Mucosa of stomach (tissue), 1 donor: ENCODE results near the gene PCK2.
A peak's percentile ranks its signal among the peaks of the same experiment; 100 is the strongest.

Experiments
- H3K27me3 ChIP-seq: one replicate; pipeline ENCODE4 v1.7.0; 2013; ENCODE audit warnings: mild to moderate bottlenecking, low read length; ENCODE audit not compliant: control insufficient read depth, insufficient read depth
- H3K36me3 ChIP-seq: one replicate; pipeline ENCODE4 v1.7.0; 2013; ENCODE audit warnings: low read length; ENCODE audit not compliant: control insufficient read depth, insufficient read depth
- H3K4me1 ChIP-seq: one replicate; pipeline ENCODE4 v1.7.0; 2013; ENCODE audit warnings: mild to moderate bottlenecking, low read length; ENCODE audit not compliant: control insufficient read depth, insufficient read depth
- H3K4me3 ChIP-seq: one replicate; pipeline ENCODE4 v1.7.0; 2013; ENCODE audit warnings: low read length
- H3K9ac ChIP-seq: one replicate; pipeline ENCODE4 v1.7.0; 2013; ENCODE audit warnings: mild to moderate bottlenecking, low read length, moderate library complexity
- H3K9me3 ChIP-seq: one replicate; pipeline ENCODE4 v1.7.0; 2013; ENCODE audit warnings: mild to moderate bottlenecking, low read length, moderate library complexity; ENCODE audit not compliant: control insufficient read depth
- donor health status: Pancreatic carcinoma.

PCK2 gene

DNA sequence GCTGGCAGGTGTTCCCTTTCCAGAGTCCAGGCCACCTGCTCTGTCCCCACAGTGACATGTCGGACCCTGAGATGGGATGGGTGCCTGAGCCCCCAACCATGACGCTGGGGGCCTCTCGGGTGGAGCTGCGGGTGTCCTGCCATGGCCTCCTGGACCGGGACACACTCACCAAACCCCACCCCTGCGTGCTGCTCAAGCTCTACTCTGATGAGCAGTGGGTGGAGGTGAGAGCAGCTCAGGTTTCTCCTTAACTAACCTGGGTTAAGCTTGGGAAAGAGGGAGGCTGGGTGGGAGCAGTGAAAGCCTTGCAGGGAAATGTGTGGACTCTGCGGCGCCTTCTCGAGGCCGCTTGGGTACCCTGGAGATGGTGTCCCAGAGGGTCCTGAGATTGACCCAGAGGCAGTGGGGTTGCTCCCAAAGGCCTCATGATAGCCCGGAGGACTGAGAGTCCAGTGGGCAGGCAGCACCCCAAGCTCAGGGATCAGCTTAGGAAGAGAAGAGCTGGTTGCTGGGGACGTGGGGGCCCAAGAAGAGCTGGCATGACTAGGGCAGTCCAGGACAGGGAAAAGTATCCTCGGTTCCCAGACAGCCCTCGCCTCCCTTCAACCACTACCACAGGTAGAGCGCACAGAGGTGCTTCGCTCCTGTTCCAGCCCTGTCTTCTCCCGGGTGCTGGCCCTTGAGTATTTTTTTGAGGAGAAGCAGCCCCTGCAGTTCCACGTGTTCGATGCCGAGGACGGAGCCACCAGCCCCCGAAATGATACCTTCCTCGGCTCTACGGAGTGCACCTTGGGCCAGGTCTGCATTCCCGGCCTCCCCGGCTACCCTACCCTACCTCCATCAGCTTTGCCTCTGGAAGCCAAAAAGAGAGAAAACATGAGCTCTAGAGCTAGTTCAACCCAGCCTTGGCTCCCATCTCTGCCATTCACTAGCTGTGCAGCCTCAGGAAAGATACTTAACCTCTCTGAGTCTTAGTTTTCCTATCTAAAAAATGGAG, 20.9 kb upstream of the PCK2 start:
- H3K9ac ChIP-seq = no peak overlapping the region
- no peaks in the 10 kb centered on the region for H3K9me3 ChIP-seq
- H3K4me1 ChIP-seq = peaks cover 37% of the 10 kb centered on the region
- no peaks in the 10 kb centered on the region for H3K36me3 ChIP-seq
- H3K4me3 ChIP-seq = no peak overlapping the region
- H3K27me3 ChIP-seq = peaks cover 16% of the 10 kb centered on the region

DNA sequence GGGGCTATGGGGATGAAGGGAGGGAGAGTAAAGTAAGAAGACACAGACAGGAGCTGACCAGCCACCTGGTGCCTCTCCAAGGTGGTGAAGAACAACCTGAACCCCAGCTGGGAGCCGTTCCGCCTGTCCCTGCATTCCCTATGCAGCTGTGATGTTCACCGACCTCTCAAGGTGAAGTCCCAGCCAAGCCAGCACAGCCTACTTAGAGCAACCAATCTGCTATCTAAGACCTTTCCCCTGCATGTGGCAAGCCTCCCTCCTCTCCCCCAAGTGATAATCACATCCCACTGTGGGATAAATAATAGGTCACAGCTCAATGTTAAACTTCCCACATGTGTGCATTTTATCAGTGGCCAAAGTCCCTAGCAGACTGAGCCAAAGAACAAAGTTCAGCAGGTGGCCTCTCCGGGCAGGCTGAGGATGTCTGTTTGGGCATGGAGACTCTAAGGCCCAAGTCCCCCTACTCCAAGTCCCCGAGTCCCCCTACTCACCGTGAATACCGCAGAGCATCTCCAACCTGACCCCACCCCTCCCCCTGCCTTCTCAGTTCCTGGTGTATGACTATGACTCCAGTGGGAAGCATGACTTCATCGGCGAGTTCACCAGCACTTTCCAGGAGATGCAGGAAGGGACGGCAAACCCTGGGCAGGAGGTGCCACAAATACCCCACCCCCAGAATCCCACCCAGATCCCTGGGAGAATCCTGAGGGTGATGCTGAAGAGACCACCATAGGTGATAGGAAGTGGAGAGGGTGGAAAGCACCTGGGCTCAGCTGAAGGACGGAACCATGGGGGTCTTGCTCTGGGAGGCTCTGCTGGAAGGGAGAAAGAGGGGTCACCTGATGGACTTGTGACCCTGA, 19.3 kb upstream of the PCK2 start:
- Histone ChIP-seq H3K36me3 (no peaks in the 10 kb centered on the region), H3K4me1 (peaks cover 37% of the 10 kb centered on the region), H3K9ac (no peak overlapping the region), H3K27me3 (peaks cover 16% of the 10 kb centered on the region), H3K9me3 (no peaks in the 10 kb centered on the region), H3K4me3 (no peak overlapping the region)

DNA sequence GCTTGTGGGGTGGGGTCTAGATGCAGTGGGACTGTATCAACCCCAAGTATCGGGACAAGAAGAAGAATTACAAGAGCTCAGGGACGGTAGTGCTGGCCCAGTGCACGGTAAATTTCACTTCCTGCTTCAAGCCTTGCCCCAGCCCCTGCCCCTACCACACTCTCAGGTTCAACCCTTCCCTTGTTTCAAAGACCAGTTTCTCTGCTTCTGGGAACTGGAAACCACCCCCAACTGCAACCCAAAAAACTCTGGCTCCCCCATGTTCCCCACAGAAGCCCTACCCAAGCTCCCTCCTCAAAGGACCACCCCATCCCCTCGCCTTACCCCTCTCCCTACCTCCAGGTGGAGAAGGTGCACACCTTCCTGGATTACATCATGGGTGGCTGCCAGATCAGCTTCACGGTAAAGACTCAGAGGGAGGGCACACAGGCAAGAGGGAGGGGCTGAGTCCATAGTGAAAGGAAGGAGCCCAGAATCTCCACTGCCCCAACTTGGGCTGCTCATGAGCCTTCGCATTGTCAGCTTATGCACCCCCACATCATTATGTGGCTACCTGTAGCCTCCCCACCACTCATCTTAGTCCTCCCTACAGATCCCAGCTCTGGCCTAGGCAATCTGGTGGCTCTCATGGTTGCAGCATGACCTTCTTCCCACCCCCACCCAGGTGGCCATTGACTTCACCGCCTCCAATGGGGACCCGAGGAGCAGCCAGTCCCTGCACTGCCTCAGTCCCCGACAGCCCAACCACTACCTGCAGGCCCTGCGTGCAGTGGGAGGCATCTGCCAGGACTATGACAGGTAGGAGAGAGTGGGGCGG, 18.4 kb upstream of the PCK2 start:
- Histone ChIP-seq H3K4me1 (peaks cover 41% of the 10 kb centered on the region), H3K36me3 (no peaks in the 10 kb centered on the region), H3K4me3 (no peak overlapping the region), H3K9ac (no peak overlapping the region), H3K9me3 (no peaks in the 10 kb centered on the region), H3K27me3 (peaks cover 16% of the 10 kb centered on the region)

DNA sequence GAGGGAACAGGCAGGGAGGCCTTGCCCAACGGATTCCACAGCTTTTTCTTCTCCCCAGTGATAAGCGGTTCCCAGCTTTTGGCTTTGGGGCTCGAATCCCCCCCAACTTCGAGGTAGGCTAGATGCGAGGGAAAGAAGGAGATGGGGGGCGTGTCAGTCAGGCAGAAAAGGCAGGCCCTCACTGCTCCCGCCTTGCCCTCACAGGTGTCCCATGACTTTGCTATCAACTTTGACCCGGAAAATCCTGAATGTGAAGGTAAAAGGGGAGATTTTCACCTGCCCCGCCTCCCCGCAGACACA, 17.9 kb upstream of the PCK2 start:
- H3K36me3 ChIP-seq = no peaks in the 10 kb centered on the region
- H3K9me3 ChIP-seq = no peaks in the 10 kb centered on the region
- H3K4me1 ChIP-seq = peaks cover 44% of the 10 kb centered on the region
- H3K4me3 ChIP-seq = no peak overlapping the region
- peaks cover 16% of the 10 kb centered on the region for H3K27me3 ChIP-seq
- no peak overlapping the region for H3K9ac ChIP-seq

DNA sequence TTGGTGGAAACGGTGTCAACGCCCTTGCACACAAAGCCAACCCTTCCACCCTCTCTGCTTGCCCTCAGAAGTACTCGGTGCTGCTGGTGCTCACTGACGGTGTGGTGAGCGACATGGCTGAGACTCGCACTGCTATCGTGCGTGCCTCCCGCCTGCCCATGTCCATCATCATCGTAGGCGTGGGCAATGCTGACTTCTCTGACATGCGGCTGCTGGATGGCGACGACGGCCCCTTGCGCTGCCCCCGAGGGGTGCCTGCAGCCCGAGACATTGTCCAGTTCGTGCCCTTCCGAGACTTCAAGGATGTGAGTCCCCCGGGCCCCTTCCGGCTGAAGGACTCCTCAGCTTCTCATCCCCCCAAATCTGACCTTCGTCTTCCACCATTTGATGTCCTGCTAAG, 17.0 kb upstream of the PCK2 start:
- Histone ChIP-seq H3K4me3 (no peak overlapping the region), H3K9me3 (no peaks in the 10 kb centered on the region), H3K4me1 (peaks cover 38% of the 10 kb centered on the region), H3K27me3 (peaks cover 10% of the 10 kb centered on the region), H3K36me3 (no peaks in the 10 kb centered on the region), H3K9ac (no peak overlapping the region)

DNA sequence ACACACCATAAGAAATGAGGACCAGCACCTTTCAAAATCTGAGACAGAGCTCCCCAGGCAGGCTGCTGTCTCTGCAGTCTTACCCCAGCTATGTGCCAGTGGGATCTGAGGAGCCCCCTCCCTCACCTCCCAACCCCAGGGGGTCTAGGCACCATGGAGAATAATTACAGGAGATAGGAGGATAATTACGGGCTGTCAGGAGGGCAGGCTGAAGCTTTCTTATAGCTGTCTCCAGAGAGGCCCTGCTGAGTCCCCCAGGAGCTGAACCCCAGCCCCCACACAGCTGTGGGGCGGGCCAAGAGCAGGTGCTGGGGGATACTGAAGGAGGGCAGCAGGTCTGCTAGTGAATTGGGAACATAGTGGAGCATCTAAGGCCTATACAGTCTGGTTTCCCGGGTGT, 16.0 kb upstream of the PCK2 start:
- peaks cover 1% of the 10 kb centered on the region for H3K27me3 ChIP-seq
- H3K9me3 ChIP-seq = no peaks in the 10 kb centered on the region
- H3K4me3 ChIP-seq = no peak overlapping the region
- peaks cover 32% of the 10 kb centered on the region for H3K4me1 ChIP-seq
- H3K36me3 ChIP-seq = no peaks in the 10 kb centered on the region
- no peak overlapping the region for H3K9ac ChIP-seq

DNA sequence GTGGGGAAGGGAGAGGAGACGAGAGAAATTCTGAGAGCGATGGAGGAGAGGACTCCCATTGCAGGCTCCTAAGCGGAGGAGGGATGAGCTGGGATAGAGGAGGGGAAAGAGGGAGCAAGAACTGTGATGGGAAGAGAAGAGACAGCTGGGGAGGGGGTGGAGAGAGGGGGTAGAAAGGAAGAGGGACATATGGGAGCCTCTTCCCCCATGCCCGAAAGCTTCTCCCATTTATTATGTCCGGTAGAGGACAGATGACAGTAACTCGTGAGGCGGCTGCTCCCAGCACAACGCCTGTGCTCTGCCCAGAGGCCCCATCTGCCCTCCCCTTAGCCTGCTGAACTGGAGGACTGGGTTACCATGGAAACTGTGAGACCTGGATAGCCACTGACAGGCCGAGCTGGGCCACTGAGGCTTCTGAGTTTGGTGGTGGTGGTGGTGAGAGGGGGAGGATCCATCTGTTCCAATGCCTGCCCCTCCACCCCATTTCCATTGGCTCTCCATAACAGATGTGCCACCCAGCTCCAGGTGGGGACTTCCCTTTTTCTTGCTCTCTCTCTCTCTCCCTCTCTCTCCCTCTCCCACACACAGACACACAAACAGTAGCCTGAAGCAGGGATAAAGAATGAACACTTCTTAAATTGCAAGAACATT, 14.5 kb upstream of the PCK2 start:
- Histone ChIP-seq H3K9me3 (no peaks in the 10 kb centered on the region), H3K4me1 (peaks cover 22% of the 10 kb centered on the region), H3K4me3 (no peak overlapping the region), H3K36me3 (no peaks in the 10 kb centered on the region), H3K9ac (no peak overlapping the region), H3K27me3 (no peaks in the 10 kb centered on the region)

DNA sequence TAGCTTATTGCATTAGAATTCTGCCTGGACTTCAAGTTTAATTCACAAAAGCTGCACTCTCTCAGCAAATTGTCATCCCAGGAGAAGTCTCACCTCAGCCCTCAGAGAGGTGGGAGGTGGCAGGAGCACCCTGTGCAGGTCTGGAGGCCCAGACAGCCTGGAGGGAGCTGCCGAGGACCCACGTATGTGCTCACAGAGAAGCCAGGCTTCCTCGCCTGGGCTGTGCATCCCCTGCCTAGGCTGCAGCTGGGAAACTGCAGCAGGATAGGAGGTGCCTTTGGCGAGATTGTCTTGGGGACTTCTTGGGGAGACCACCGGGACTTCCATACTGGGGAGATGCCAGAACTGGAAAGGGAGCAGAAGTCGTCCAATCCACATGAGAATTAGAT, 14.0 kb upstream of the PCK2 start:
- no peak overlapping the region for H3K9ac ChIP-seq
- no peaks in the 10 kb centered on the region for H3K36me3 ChIP-seq
- H3K9me3 ChIP-seq = no peaks in the 10 kb centered on the region
- no peaks in the 10 kb centered on the region for H3K27me3 ChIP-seq
- peaks cover 17% of the 10 kb centered on the region for H3K4me1 ChIP-seq
- no peak overlapping the region for H3K4me3 ChIP-seq

DNA sequence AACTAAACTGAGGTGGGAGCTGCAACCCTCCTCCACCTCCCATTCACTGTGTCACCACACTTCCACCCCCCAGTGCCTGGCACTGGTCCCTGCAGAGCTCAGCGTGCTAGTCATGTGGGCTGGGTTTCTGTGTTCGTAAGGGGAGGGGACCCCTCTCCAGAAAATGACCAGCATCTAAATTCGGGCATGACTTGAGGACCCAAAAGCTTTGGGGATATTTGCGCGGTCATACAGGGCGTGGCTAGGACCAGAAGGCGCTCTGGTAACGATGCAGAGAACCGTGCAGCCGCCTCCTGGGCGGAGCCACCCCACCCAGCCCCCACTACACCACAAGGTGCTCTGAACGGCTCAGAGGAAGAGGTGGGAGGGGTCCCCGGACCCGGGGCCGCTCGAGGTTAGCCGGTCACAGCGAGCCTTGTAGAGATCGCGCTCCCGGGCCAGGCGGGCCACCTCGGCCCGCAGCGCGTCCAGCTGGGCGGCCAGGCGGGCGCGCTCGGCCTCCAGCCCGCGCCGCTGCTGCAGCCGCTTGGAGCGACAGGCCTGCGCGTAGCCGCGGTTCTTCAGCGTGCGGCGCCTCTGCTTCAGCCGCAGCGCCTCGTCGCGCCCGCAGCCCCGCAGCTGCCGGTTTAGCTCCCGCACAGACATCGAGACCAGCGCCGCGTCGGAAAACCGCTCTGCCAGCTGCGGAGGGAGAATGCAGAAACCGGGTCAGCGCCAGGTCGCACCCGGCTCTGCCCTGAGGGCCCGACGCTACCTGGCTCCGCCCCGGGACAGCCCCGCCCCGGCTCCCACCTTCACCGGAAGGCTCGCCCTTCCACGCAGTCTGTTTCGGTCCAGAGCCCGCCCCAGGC, 13.0 kb upstream of the PCK2 start:
- H3K9me3 ChIP-seq = no peaks in the 10 kb centered on the region
- H3K27me3 ChIP-seq = no peaks in the 10 kb centered on the region
- peak overlapping the region; percentile 25 for H3K4me3 ChIP-seq
- no peaks in the 10 kb centered on the region for H3K36me3 ChIP-seq
- peak overlapping the region; percentile 62 for H3K9ac ChIP-seq
- peaks cover 7% of the 10 kb centered on the region for H3K4me1 ChIP-seq

DNA sequence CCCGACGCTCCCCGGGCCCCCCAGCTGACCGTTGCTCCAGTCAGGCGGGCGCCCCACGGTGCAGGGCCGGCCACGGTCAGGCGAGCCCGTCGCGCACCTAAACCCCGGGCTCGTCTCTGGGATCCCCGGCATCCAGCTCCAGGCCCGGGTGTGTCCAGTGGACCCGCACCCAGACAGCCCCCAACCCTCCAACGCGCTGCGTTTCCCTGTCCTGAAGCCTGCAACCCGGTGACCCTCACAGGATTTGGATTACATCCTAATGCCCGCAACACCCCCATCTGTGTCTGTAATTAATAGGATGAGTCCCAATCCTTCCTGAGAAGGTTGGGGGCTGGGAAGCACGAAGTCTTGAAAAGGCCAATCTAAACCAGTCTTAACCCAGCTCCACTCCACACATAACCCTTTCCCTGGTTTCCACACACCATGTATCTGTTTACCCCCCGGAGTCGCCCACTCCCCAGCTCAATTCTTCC, 12.3 kb upstream of the PCK2 start:
- peaks cover 7% of the 10 kb centered on the region for H3K4me1 ChIP-seq
- peak overlapping the region; percentile 62 for H3K9ac ChIP-seq
- no peaks in the 10 kb centered on the region for H3K27me3 ChIP-seq
- H3K9me3 ChIP-seq = no peaks in the 10 kb centered on the region
- H3K4me3 ChIP-seq = no peak overlapping the region
- no peaks in the 10 kb centered on the region for H3K36me3 ChIP-seq
